Measurements from ENCODE around the gene FBXL17. TPM values are rescaled to one million over a fixed set of nuclear protein-coding genes. Genes with fewer than 3 reads are reported as not detected.

Gene FBXL17
- total and polyA plus RNA-seq, 2 donors (not counting 1 experiment from before 2014, with no cell fraction given): 7.3 to 40.3 TPM

DNA sequence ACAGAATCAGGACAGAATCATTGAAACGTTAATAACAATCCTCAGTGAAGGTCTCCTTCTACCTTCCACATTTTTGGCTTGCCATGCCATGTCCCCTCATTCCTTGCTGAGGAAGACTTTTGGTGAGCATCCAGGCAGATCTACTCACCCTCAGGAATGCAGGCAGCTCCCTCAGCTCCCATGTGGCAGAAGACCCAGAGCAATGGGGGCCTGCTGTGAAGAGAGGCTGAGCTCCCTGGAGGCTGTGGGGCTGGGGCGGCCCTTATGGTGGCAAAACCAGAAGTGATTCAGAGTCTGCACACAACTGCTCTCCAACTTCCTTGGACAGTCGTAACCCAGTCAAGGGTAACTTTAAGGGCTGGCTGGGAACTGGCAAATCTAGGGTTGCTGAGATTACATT lies 463.9 kb downstream of the FBXL17 start:
- Mint-ChIP-seq H3K4me1 (no peaks in the 10 kb centered on the region), H3K9me3 (ENCODE audit: insufficient read depth) (no peaks in the 10 kb centered on the region), H3K4me3 (no peak overlapping the region), H3K27me3 (no peaks in the 10 kb centered on the region), H3K27ac (no peak overlapping the region)
- Histone ChIP-seq H3K9ac (ENCODE audit: low read length) (no peak overlapping the region), H4K20me1 (ENCODE audit: control insufficient read depth, insufficient read depth, low read length, poor library complexity, severe bottlenecking) (no peaks in the 10 kb centered on the region), H3K4me1 (ENCODE audit: control insufficient read depth in 2 of 2, insufficient read depth in 2 of 2, low read length in 2 of 2) (no peaks in the 10 kb centered on the region), H3K79me2 (ENCODE audit: control insufficient read depth, insufficient read depth, low read length) (no peaks in the 10 kb centered on the region), H3K4me2 (replicated peaks; ENCODE audit: low read depth, low read length, poor library complexity, severe bottlenecking) (no peak overlapping the region), H3K4me3 (ENCODE audit: control extremely low read depth in 1 of 5, extremely low read depth in 1 of 5, insufficient read depth in 1 of 5, low read depth in 2 of 5, low read length in 4 of 5) (no peak overlapping the region), H2AFZ (ENCODE audit: insufficient read depth, low read depth, low read length, poor library complexity, severe bottlenecking) (no peak overlapping the region), H3K36me3 (replicated peaks in 1 of 2; ENCODE audit: control extremely low read depth in 1 of 2, control insufficient read depth in 1 of 2, extremely low read depth in 1 of 2, insufficient read depth in 2 of 2, low read length in 1 of 2) (no peaks in the 10 kb centered on the region), H3K9me3 (ENCODE audit: control extremely low read depth in 1 of 3, control insufficient read depth in 2 of 3, insufficient read depth in 1 of 3, low read length in 2 of 3) (no peaks in the 10 kb centered on the region), H3K27me3 (replicated peaks in 1 of 4; ENCODE audit: control extremely low read depth in 1 of 4, control insufficient read depth in 3 of 4, insufficient read depth in 4 of 4, low read length in 3 of 4) (no peaks in the 10 kb centered on the region), H3K27ac (ENCODE audit: low read length in 2 of 2) (no peak overlapping the region)
- ATAC-seq (ENCODE audit: low read depth) (no peak), DNase-seq (no peak)
- intact Hi-C loops (cut with micrococcal nuclease): no loop called here
- WGBS (ENCODE audit: insufficient coverage): 86% methylated on average over 1 of the region's 3 CpGs
- ChIA-PET CTCF (no interaction called here), POLR2A (no interaction called here)
- TF ChIP-seq EZH2 (IDR thresholded peaks at IDR 0.05; ENCODE audit: borderline replicate concordance, insufficient read depth, low read depth, low read length, poor library complexity, severe bottlenecking): no peak

DNA sequence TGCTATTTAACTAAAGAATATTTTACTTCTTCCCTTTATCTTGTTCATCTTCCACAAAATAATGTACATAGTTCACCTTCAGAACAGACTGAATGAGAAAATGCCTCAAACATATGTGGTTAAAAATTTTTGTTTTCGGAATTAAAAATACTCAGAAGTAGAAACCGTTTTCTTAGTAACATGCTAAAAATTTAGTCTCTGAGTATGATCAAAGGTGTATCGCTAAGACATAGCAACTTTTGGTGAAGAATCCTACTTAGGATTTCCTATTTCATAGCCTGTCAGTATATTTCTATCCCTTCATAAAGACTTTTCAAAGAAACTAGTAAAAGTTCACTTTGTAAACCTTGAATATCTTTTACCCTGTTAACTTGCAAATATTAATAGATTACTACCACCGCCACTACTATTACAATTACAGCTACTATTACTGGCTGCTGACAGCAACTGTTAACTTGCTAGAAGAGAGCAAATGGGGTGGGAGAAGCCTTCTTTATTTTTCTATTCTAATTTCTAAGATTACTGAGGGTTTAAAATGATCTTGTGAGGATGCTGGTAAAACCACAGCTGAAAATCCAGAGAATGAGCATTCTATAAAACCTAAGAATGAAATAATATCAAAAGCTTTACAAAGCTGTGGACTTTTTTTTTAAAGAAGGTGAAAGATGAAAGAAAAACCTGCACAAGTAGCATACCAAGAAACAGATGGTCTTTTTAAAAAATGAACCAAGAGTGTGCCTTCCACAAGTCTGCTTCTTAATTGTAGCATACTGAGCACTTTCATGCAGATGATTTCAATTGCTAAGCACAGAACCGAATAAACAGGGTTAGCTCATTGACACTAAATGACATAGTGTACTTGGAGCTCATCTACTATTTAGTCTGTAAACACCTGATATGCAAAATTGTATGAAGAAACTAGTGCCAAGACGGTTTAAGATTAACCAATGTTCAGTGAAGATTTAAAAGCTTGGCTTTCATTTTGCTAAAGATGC lies 464.9 kb downstream of the FBXL17 start:
- Histone ChIP-seq H3K4me3 (ENCODE audit: control extremely low read depth in 1 of 5, extremely low read depth in 1 of 5, insufficient read depth in 1 of 5, low read depth in 2 of 5, low read length in 4 of 5) (no peak overlapping the region), H3K79me2 (ENCODE audit: control insufficient read depth, insufficient read depth, low read length) (no peaks in the 10 kb centered on the region), H3K4me2 (replicated peaks; ENCODE audit: low read depth, low read length, poor library complexity, severe bottlenecking) (no peak overlapping the region), H4K20me1 (ENCODE audit: control insufficient read depth, insufficient read depth, low read length, poor library complexity, severe bottlenecking) (no peaks in the 10 kb centered on the region), H3K27ac (ENCODE audit: low read length in 2 of 2) (no peak overlapping the region), H3K4me1 (ENCODE audit: control insufficient read depth in 2 of 2, insufficient read depth in 2 of 2, low read length in 2 of 2) (no peaks in the 10 kb centered on the region), H2AFZ (ENCODE audit: insufficient read depth, low read depth, low read length, poor library complexity, severe bottlenecking) (no peak overlapping the region), H3K9me3 (ENCODE audit: control extremely low read depth in 1 of 3, control insufficient read depth in 2 of 3, insufficient read depth in 1 of 3, low read length in 2 of 3) (no peaks in the 10 kb centered on the region), H3K27me3 (replicated peaks in 1 of 4; ENCODE audit: control extremely low read depth in 1 of 4, control insufficient read depth in 3 of 4, insufficient read depth in 4 of 4, low read length in 3 of 4) (no peaks in the 10 kb centered on the region), H3K9ac (ENCODE audit: low read length) (no peak overlapping the region), H3K36me3 (replicated peaks in 1 of 2; ENCODE audit: control extremely low read depth in 1 of 2, control insufficient read depth in 1 of 2, extremely low read depth in 1 of 2, insufficient read depth in 2 of 2, low read length in 1 of 2) (no peaks in the 10 kb centered on the region)
- ATAC-seq (ENCODE audit: low read depth) (no peak), DNase-seq (no peak)
- ChIA-PET POLR2A (no interaction called here), CTCF (no interaction called here)
- TF ChIP-seq, protein P1, sequence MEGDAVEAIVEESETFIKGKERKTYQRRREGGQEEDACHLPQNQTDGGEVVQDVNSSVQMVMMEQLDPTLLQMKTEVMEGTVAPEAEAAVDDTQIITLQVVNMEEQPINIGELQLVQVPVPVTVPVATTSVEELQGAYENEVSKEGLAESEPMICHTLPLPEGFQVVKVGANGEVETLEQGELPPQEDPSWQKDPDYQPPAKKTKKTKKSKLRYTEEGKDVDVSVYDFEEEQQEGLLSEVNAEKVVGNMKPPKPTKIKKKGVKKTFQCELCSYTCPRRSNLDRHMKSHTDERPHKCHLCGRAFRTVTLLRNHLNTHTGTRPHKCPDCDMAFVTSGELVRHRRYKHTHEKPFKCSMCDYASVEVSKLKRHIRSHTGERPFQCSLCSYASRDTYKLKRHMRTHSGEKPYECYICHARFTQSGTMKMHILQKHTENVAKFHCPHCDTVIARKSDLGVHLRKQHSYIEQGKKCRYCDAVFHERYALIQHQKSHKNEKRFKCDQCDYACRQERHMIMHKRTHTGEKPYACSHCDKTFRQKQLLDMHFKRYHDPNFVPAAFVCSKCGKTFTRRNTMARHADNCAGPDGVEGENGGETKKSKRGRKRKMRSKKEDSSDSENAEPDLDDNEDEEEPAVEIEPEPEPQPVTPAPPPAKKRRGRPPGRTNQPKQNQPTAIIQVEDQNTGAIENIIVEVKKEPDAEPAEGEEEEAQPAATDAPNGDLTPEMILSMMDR (IDR thresholded peaks at IDR 0.05): no peak
- TF ChIP-seq EZH2 (IDR thresholded peaks at IDR 0.05; ENCODE audit: borderline replicate concordance, insufficient read depth, low read depth, low read length, poor library complexity, severe bottlenecking): no peak
- Mint-ChIP-seq H3K27me3 (no peaks in the 10 kb centered on the region), H3K4me3 (no peak overlapping the region), H3K9me3 (ENCODE audit: insufficient read depth) (no peaks in the 10 kb centered on the region), H3K27ac (no peak overlapping the region), H3K4me1 (no peaks in the 10 kb centered on the region)
- WGBS (ENCODE audit: insufficient coverage): 100% methylated on average over 1 of the region's 6 CpGs
- intact Hi-C loops (cut with micrococcal nuclease): no loop called here
